OCI-LY1 (cell line): ENCODE measurements around the gene TGFBRAP1.

Experiments used
- CTCF ChIP-seq: fragments of 200-600 bp; sonication (generic), shearing (Covaris generic); IDR thresholded peaks from 2 replicates; pipeline ENCODE4 v1.5.1; 2017; ENCODE audit warnings: mild to moderate bottlenecking, antibody characterized with exemption, low read length, moderate library complexity, mixed read lengths
- EZH2 ChIP-seq: fragments of 200-600 bp; sonication (generic), shearing (Covaris generic); IDR thresholded peaks from 2 replicates; pipeline ENCODE4 v1.8.0; 2017; ENCODE audit warnings: borderline replicate concordance, mixed run types, mild to moderate bottlenecking, antibody characterized with exemption, low read length, moderate library complexity, mixed read lengths

DNA sequence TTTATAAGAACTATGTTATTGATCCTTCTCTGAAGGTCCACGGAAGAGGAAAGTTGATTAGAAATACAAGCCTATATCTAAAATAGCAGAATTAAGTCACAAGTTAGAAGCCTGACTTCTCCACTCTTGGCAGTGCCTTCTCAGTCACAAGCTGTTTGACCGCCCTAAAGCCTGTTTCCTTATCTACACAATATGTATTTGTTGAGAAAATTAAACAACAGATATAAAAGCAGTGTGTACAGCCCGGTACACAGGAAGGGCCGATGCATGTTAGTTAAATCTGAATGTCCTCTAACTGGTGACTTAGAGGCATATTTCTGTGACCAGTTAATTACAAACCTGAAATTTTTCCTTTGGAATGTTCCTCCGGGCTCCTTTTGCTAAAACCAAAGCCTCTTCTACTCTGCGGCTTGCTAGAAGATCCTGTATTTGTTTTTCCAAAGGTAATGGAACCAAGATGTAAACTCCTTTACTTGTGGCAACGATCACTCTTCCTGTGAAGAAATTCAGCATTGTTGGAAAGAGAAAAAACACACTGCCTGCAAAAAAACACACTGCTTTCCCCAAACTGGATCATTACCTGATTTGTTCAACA lies 33.4 kb downstream of the TGFBRAP1 start:
- TF ChIP-seq CTCF (no peak), EZH2 (no peak)
